Aorta (tissue), 5 donors: ENCODE results near the gene CDK5. TPM values are rescaled to one million over a fixed set of nuclear protein-coding genes. Genes with fewer than 3 reads are reported as not detected.
A peak's percentile ranks its signal among the peaks of the same experiment; 100 is the strongest.

ENCODE experiments used
- ATAC-seq: fragments of 200-7000 bp; cut with Tn5 transposase; one replicate; pipeline ENCODE4 v1.9.1; 2022; ENCODE audit warnings: moderate library complexity; ENCODE audit not compliant: low FRiP score
- DNase-seq, 2 donors: peaks; one replicate each; pipeline ENCODE4 v3.0.0-alpha.2; 2020
- H3K27ac ChIP-seq, 2 donors: one replicate each; pipeline ENCODE4 v1.5.1; 2013; ENCODE audit warnings: low read length in 2 of 2, mild to moderate bottlenecking in 2 of 2, moderate library complexity in 2 of 2, control low read depth in 1 of 2, inconsistent platforms in 1 of 2, low read depth in 1 of 2
- H3K27me3 ChIP-seq, 2 donors: one replicate each; pipeline ENCODE4 v1.6.1; 2013; ENCODE audit warnings: control low read depth in 1 of 2, low read length in 1 of 2, mild to moderate bottlenecking in 1 of 2, moderate library complexity in 1 of 2; ENCODE audit not compliant: insufficient read depth in 2 of 2, control insufficient read depth in 1 of 2
- H3K36me3 ChIP-seq, 2 donors: one replicate each; pipeline ENCODE4 v1.6.1; 2013; ENCODE audit warnings: control low read depth in 1 of 2, low read length in 1 of 2, mild to moderate bottlenecking in 1 of 2; ENCODE audit not compliant: insufficient read depth in 2 of 2, control insufficient read depth in 1 of 2
- H3K4me1 ChIP-seq, 2 donors: one replicate each; pipeline ENCODE4 v1.6.1; 2013; ENCODE audit warnings: low read length in 2 of 2, control low read depth in 1 of 2, mild to moderate bottlenecking in 1 of 2, moderate library complexity in 1 of 2; ENCODE audit not compliant: insufficient read depth in 2 of 2, control insufficient read depth in 1 of 2
- H3K4me3 ChIP-seq, 2 donors: one replicate each; pipeline ENCODE4 v1.5.1; 2013; ENCODE audit warnings: low read length in 2 of 2, control low read depth in 1 of 2, mild to moderate bottlenecking in 1 of 2
- H3K9me3 ChIP-seq: one replicate; pipeline ENCODE4 v1.6.1; 2013; ENCODE audit warnings: mild to moderate bottlenecking, low read length; ENCODE audit not compliant: control insufficient read depth
- WGBS, 2 donors: extraction: QIAGEN DNeasy Blood & Tissue Kit; methylation state at CpG; one replicate each; pipeline ENCODE4 v1.1.7; 2013; 5-methylcytosine and 5-hydroxymethylcytosine counted together
- intact Hi-C, 2 donors: fragments of 100-400 bp; cut with DNase I; formaldehyde crosslinking; loops; one replicate each; pipeline versions ENCODE4 v1.14.2 to v1.15.0; 2022
- polyA plus RNA-seq, 2 donors: library from polyadenylated mRNA; stranded (reverse); fragments of 200-250 nt; gene quantifications; one replicate each; pipeline ENCODE4 v1.2.3, GENCODE V29; 2013
- total RNA-seq, 2 donors: library from RNA; stranded (reverse); fragmentation: NEBNext Ultra II Directional; extraction: Animal tissue kit (Norgen Biotek cat#: 25700); gene quantifications; one replicate each; pipeline ENCODE4 v1.2.1, GENCODE V29; 2021
- donor health status: healthy with polysubstance abuse.
- donor health status: Bipolar disorder and iron deficiency.
- donor health status: DM: no; HTN: no; CAD: no.
- donor health status: DM: no; HTN: no; CAD: no.
- donor health status: DM: yes; HTN: yes; CAD: no.

The CDK5 gene
- total and polyA plus RNA-seq, 4 donors: 4.1 to 8.9 (median 6.3) TPM

GRCh38 chr7:151061213-151062110, 3.8 kb upstream of the CDK5 start:
- no peaks in the 10 kb centered on the region for H3K36me3 ChIP-seq
- H3K4me1 ChIP-seq: no peaks in the 10 kb centered on the region
- 44 to 49% methylated on average over 33 of the region's 33 CpGs for WGBS, 2 donors
- ATAC-seq (no peak), DNase-seq (no peak)
- intact Hi-C loops: loop anchor here in 1 of 2 donors (1.0 kb wide), 1 partner anchor 19 kb away; the partner anchor contains the start of gene FASTK
- H3K27ac ChIP-seq: no peak overlapping the region
- no peak overlapping the region for H3K4me3 ChIP-seq
- H3K9me3 ChIP-seq: no peaks in the 10 kb centered on the region
- H3K27me3 ChIP-seq: no peaks in the 10 kb centered on the region

- H3K36me3 ChIP-seq: no peaks in the 10 kb centered on the region
- H3K4me3 ChIP-seq: peak overlapping the region; percentile 57 to 75
- no peak overlapping the region for H3K27ac ChIP-seq
- H3K9me3 ChIP-seq: no peaks in the 10 kb centered on the region
- intact Hi-C loops: loop anchor here in 1 of 2 donors (1.0 kb wide), 1 partner anchor 20 kb away; the partner anchor contains the start of gene FASTK
- DNase-seq (peak in 1 of 2 donors; percentile 85), ATAC-seq (no peak)
- H3K27me3 ChIP-seq: no peaks in the 10 kb centered on the region
- no peaks in the 10 kb centered on the region for H3K4me1 ChIP-seq
- WGBS, 2 donors: 3% methylated on average over 21 of the region's 21 CpGs
Measured at GRCh38 chr7:151060416-151061212, 2.9 kb upstream of the CDK5 start.

- no peak overlapping the region for H3K27ac ChIP-seq
- intact Hi-C loops: no loop called here
Measured at GRCh38 chr7:151060113-151060415, 2.4 kb upstream of the CDK5 start.

GRCh38 chr7:151059367-151060112, 1.8 kb upstream of the CDK5 start, which contains the start of gene SLC4A2:
TSS of gene SLC4A2 (plus strand) at chr7:151059589. CDS start at chr7:151061988, 2,399 bp downstream.
- ATAC-seq: peak; percentile 80
- no peaks in the 10 kb centered on the region for H3K9me3 ChIP-seq
- no peaks in the 10 kb centered on the region for H3K36me3 ChIP-seq
- no peaks in the 10 kb centered on the region for H3K27me3 ChIP-seq
- H3K4me3 ChIP-seq: peak within 1 kb of the TSS; percentile 57 to 75
- intact Hi-C loops: loop anchor here in 1 of 2 donors (2.0 kb wide), 1 partner anchor 31 kb away; the partner anchor contains the start of gene ABCB8
- WGBS, 2 donors: 1% methylated on average over 53 to 75 of the region's 75 CpGs
- peak; percentile 89 to 94 for DNase-seq
- peak within 1 kb of the TSS; percentile 28 to 93 for H3K27ac ChIP-seq
- no peaks in the 10 kb centered on the region for H3K4me1 ChIP-seq

More at GRCh38 chr7:151060113-151060415, 2.4 kb upstream of the CDK5 start:
- peak overlapping the region; percentile 57 to 75 for H3K4me3 ChIP-seq
- DNase-seq (no peak), ATAC-seq (no peak)
- 0 to 1% methylated on average over 16 to 17 of the region's 17 CpGs for WGBS, 2 donors
- H3K9me3 ChIP-seq: no peaks in the 10 kb centered on the region
- H3K36me3 ChIP-seq: no peaks in the 10 kb centered on the region
- no peaks in the 10 kb centered on the region for H3K27me3 ChIP-seq
- H3K4me1 ChIP-seq: no peaks in the 10 kb centered on the region

GRCh38 chr7:151058781-151059366, 1.2 kb upstream of the CDK5 start:
- Histone ChIP-seq H3K36me3 (no peaks in the 10 kb centered on the region), H3K9me3 (no peaks in the 10 kb centered on the region), H3K27ac (peak overlapping the region; percentile 28 to 93), H3K4me1 (no peaks in the 10 kb centered on the region), H3K27me3 (no peaks in the 10 kb centered on the region), H3K4me3 (peak overlapping the region; percentile 57 to 75)
- 4 to 5% methylated on average over 18 of the region's 18 CpGs for WGBS, 2 donors
- DNase-seq: no peak
- no peak for ATAC-seq
- intact Hi-C loops: loop anchor here in 1 of 2 donors (2.0 kb wide), 1 partner anchor 30 kb away; the partner anchor contains the start of gene ABCB8

- no peaks in the 10 kb centered on the region for H3K9me3 ChIP-seq
- no peaks in the 10 kb centered on the region for H3K27me3 ChIP-seq
- H3K36me3 ChIP-seq: no peaks in the 10 kb centered on the region
- peak; percentile 99 to 100 for DNase-seq
- ATAC-seq: peak; percentile 95
- peak overlapping the region; percentile 54 to 75 for H3K4me3 ChIP-seq
- WGBS, 2 donors: 1 to 2% methylated on average over 46 of the region's 46 CpGs
- H3K27ac ChIP-seq: peak overlapping the region; percentile 28 to 93
- H3K4me1 ChIP-seq: no peaks in the 10 kb centered on the region
- intact Hi-C loops: loop anchor here in 1 of 2 donors (2.0 kb wide), 1 partner anchor 29 kb away; the partner anchor contains the start of gene ABCB8
Measured at GRCh38 chr7:151057989-151058780, 488 bp upstream of the CDK5 start.

GRCh38 chr7:151056666-151057505, 811 bp downstream of the CDK5 start:
- H3K36me3 ChIP-seq: no peaks in the 10 kb centered on the region
- DNase-seq (no peak), ATAC-seq (no peak)
- intact Hi-C loops: no loop called here
- no peak overlapping the region for H3K27ac ChIP-seq
- H3K27me3 ChIP-seq: no peaks in the 10 kb centered on the region
- 32 to 33% methylated on average over 29 of the region's 29 CpGs for WGBS, 2 donors
- H3K9me3 ChIP-seq: no peaks in the 10 kb centered on the region
- H3K4me3 ChIP-seq: peak overlapping the region; percentile 23 to 60
- no peaks in the 10 kb centered on the region for H3K4me1 ChIP-seq
